Smooth muscle cell (in vitro differentiated cells): ENCODE data around the gene TMIE. TPM values are rescaled to one million over a fixed set of nuclear protein-coding genes. Genes with fewer than 3 reads are reported as not detected.

Experiments
- DNase-seq: peaks from one replicate; lab custom pipeline; 2025; ENCODE audit not compliant: unreplicated experiment; lab: John Stamatoyannopoulos, UW
- H2AFZ ChIP-seq: fragments of 200-600 bp; sonication (generic); 2 replicates; pipeline ENCODE4 v1.6.0; 2016; ENCODE audit warnings: antibody characterized with exemption, low read depth, mild to moderate bottlenecking
- H3F3A ChIP-seq: fragments of 200-600 bp; sonication (generic); 2 replicates; pipeline ENCODE4 v1.6.0; 2017; ENCODE audit warnings: antibody characterized with exemption, low read depth
- H3K27ac ChIP-seq: fragments of 200-600 bp; sonication (generic); 2 replicates; pipeline ENCODE4 v1.5.1; 2016; ENCODE audit warnings: low read depth, mild to moderate bottlenecking
- H3K27me3 ChIP-seq: fragments of 200-600 bp; sonication (generic); 2 replicates; pipeline ENCODE4 v1.6.1; 2016; ENCODE audit warnings: low read depth, mild to moderate bottlenecking
- H3K36me3 ChIP-seq: fragments of 200-600 bp; sonication (generic); 2 replicates; pipeline ENCODE4 v1.5.1; 2016; ENCODE audit warnings: low read depth
- H3K4me1 ChIP-seq: fragments of 200-600 bp; sonication (generic); 2 replicates; pipeline ENCODE4 v1.5.1; 2016; ENCODE audit warnings: low read depth
- H3K4me2 ChIP-seq: fragments of 200-600 bp; sonication (generic); 2 replicates; pipeline ENCODE4 v1.6.0; 2016; ENCODE audit warnings: mild to moderate bottlenecking
- H3K4me3 ChIP-seq: fragments of 200-600 bp; sonication (generic); 2 replicates; pipeline ENCODE4 v1.5.1; 2016; ENCODE audit warnings: mild to moderate bottlenecking
- H3K79me2 ChIP-seq: fragments of 200-600 bp; sonication (generic); 2 replicates; pipeline ENCODE4 v1.6.0; 2016; ENCODE audit warnings: low read depth, mild to moderate bottlenecking
- H3K9ac ChIP-seq: fragments of 200-600 bp; sonication (generic); 2 replicates; pipeline ENCODE4 v1.6.0; 2016; ENCODE audit warnings: low read depth
- H3K9me3 ChIP-seq: fragments of 200-600 bp; sonication (generic); replicated peaks from 2 replicates; pipeline ENCODE4 v1.5.1; 2016; ENCODE audit warnings: low read depth
- H4K20me1 ChIP-seq: fragments of 200-600 bp; sonication (generic); 2 replicates; pipeline ENCODE4 v1.6.0; 2016; ENCODE audit warnings: low read depth
- WGBS: methylation state at CpG from one replicate; pipeline ENCODE4 v1.1.7; 2016; ENCODE audit warnings: low lambda C conversion rate; 5-methylcytosine and 5-hydroxymethylcytosine counted together
- polyA plus RNA-seq: library from polyadenylated mRNA; unstranded; fragments of >200 nt; fragmentation: Nextera tagmentation; extraction: Ambion mirVana; gene quantifications from 2 replicates; pipeline ENCODE4 v1.2.1, GENCODE V29; 2016
- total RNA-seq: library from RNA; depleted of rRNA; stranded (reverse); fragments of >200 nt; gene quantifications from 2 replicates; pipeline ENCODE4 v1.2.3, GENCODE V29; 2014
- TF ChIP-seq, protein P1 (sequence below): fragments of 200-600 bp; sonication (generic); IDR thresholded peaks from 2 replicates; pipeline ENCODE4 v1.5.1; 2017; ENCODE audit warnings: borderline replicate concordance, mild to moderate bottlenecking, antibody characterized with exemption; ENCODE audit not compliant: insufficient read depth, poor library complexity, severe bottlenecking

Gene TMIE
- total and polyA plus RNA-seq, 2 experiments from 2014 or later: 0.67 to 1.1 TPM

GRCh38 chr3:46695962-46696894 is 5.0 kb upstream of the TMIE start:
- no peaks in the 10 kb centered on the region for H3F3A ChIP-seq
- H2AFZ ChIP-seq: peak overlapping the region; percentile 37
- no peaks in the 10 kb centered on the region for H3K27me3 ChIP-seq
- TF ChIP-seq, protein P1, sequence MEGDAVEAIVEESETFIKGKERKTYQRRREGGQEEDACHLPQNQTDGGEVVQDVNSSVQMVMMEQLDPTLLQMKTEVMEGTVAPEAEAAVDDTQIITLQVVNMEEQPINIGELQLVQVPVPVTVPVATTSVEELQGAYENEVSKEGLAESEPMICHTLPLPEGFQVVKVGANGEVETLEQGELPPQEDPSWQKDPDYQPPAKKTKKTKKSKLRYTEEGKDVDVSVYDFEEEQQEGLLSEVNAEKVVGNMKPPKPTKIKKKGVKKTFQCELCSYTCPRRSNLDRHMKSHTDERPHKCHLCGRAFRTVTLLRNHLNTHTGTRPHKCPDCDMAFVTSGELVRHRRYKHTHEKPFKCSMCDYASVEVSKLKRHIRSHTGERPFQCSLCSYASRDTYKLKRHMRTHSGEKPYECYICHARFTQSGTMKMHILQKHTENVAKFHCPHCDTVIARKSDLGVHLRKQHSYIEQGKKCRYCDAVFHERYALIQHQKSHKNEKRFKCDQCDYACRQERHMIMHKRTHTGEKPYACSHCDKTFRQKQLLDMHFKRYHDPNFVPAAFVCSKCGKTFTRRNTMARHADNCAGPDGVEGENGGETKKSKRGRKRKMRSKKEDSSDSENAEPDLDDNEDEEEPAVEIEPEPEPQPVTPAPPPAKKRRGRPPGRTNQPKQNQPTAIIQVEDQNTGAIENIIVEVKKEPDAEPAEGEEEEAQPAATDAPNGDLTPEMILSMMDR: no peak
- peak overlapping the region; percentile 47 for H3K4me2 ChIP-seq
- H3K79me2 ChIP-seq: no peaks in the 10 kb centered on the region
- H3K27ac ChIP-seq: peak overlapping the region; percentile 49
- H3K9me3 ChIP-seq: no peaks in the 10 kb centered on the region
- peak overlapping the region; percentile 34 for H3K9ac ChIP-seq
- peak; percentile 25 for DNase-seq
- H3K4me1 ChIP-seq: peaks cover 12% of the 10 kb centered on the region
- WGBS: 72% methylated on average over 4 of the region's 4 CpGs
- no peaks in the 10 kb centered on the region for H3K36me3 ChIP-seq
- H4K20me1 ChIP-seq: no peaks in the 10 kb centered on the region
- no peak overlapping the region for H3K4me3 ChIP-seq

GRCh38 chr3:46699676-46700523 is 1.3 kb upstream of the TMIE start:
- peaks cover 6% of the 10 kb centered on the region for H3K4me1 ChIP-seq
- no peaks in the 10 kb centered on the region for H4K20me1 ChIP-seq
- H3F3A ChIP-seq: no peaks in the 10 kb centered on the region
- no peak overlapping the region for H3K4me3 ChIP-seq
- no peak overlapping the region for H2AFZ ChIP-seq
- H3K79me2 ChIP-seq: no peaks in the 10 kb centered on the region
- no peaks in the 10 kb centered on the region for H3K36me3 ChIP-seq
- no peaks in the 10 kb centered on the region for H3K27me3 ChIP-seq
- no peaks in the 10 kb centered on the region for H3K9me3 ChIP-seq
- no peak for DNase-seq
- no peak overlapping the region for H3K9ac ChIP-seq
- no peak overlapping the region for H3K4me2 ChIP-seq
- TF ChIP-seq, protein P1: no peak
- no peak overlapping the region for H3K27ac ChIP-seq
- WGBS: 96% methylated on average over 8 of the region's 8 CpGs

DNA sequence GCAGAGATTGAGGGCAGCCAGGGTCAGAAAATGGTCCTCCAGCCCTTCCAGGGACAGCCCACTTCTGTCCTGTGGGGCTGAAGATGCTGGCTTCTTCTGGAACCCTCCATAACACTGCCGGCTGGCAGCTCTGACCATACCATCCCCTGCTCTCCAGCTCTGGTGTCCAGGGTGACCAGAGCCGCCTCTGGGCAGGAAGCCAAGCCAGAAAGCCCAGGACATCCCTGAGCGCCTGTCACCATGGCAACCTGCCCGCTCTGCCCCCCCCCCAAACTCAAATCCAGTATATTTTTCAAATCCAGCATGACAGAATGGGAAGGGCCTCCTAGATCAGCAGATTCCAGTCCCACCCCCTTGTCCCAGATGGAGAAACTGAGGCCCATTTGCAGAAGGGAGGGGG is 420 bp upstream of the TMIE start:
- Histone ChIP-seq H3K4me3 (peak overlapping the region; percentile 40), H3K27me3 (no peaks in the 10 kb centered on the region), H3K79me2 (no peaks in the 10 kb centered on the region), H3K9me3 (no peaks in the 10 kb centered on the region), H3K9ac (no peak overlapping the region), H3K36me3 (no peaks in the 10 kb centered on the region), H3K4me2 (peak overlapping the region; percentile 85), H3K4me1 (peaks cover 6% of the 10 kb centered on the region), H2AFZ (no peak overlapping the region), H3K27ac (no peak overlapping the region), H4K20me1 (no peaks in the 10 kb centered on the region), H3F3A (no peaks in the 10 kb centered on the region)
- WGBS: 31% methylated on average over 4 of the region's 4 CpGs
- peak; percentile 13 for DNase-seq
- TF ChIP-seq, protein P1: no peak
